SK-N-SH treated with all-trans-retinoic acid at 6 μM for 48 hours (cell line): Measurements from ENCODE around the gene SNHG17.

ENCODE experiments used
- ATAC-seq: fragments of 200-7000 bp; cut with Tn5 transposase; 3 replicates; pipeline ENCODE4 v1.9.1; 2020; ENCODE audit warnings: mild to moderate bottlenecking, moderate library complexity
- ARNTL ChIP-seq: fragments of 450-650 bp; formaldehyde crosslinking; IDR thresholded peaks from 2 replicates; pipeline ENCODE4 v1.5.0; 2020; ENCODE audit warnings: low read depth, mild to moderate bottlenecking, moderate library complexity, borderline replicate concordance
- BACH2 ChIP-seq: fragments of 250-450 bp; sonication (Bioruptor Pico); IDR thresholded peaks from 2 replicates; pipeline ENCODE4 v1.9.0; 2021; ENCODE audit warnings: mild to moderate bottlenecking, borderline replicate concordance
- CSDC2 ChIP-seq: fragments of 250-450 bp; sonication (Bioruptor Pico); IDR thresholded peaks from 2 replicates; pipeline ENCODE4 v1.5.0; 2020; ENCODE audit warnings: mild to moderate bottlenecking, moderate library complexity
- ESRRG ChIP-seq: fragments of 250-450 bp; sonication (Bioruptor Pico); IDR thresholded peaks from 2 replicates; pipeline ENCODE4 v1.6.1; 2021; ENCODE audit warnings: mild to moderate bottlenecking
- GLIS3 ChIP-seq: fragments of 250-450 bp; sonication (Bioruptor Pico); IDR thresholded peaks from 2 replicates; pipeline ENCODE4 v1.5.0; 2020; ENCODE audit warnings: mild to moderate bottlenecking, moderate library complexity
- ISL1 ChIP-seq: fragments of 250-450 bp; sonication (Bioruptor Pico); IDR thresholded peaks from 2 replicates; pipeline ENCODE4 v2.1.2; 2022; ENCODE audit warnings: mild to moderate bottlenecking, moderate library complexity
- OSR1 ChIP-seq: fragments of 250-450 bp; sonication (Bioruptor Pico); IDR thresholded peaks from 2 replicates; pipeline ENCODE4 v1.8.0; 2022; ENCODE audit warnings: moderate library complexity, mild to moderate bottlenecking, inconsistent platforms
- SNAI2 ChIP-seq: fragments of 250-450 bp; sonication (Bioruptor Pico); IDR thresholded peaks from 2 replicates; pipeline ENCODE4 v1.5.0; 2020; ENCODE audit warnings: mild to moderate bottlenecking, moderate library complexity
- TCF4 ChIP-seq: fragments of 250-450 bp; sonication (Bioruptor Pico); IDR thresholded peaks from 2 replicates; pipeline ENCODE4 v1.8.0; 2021; ENCODE audit warnings: mild to moderate bottlenecking, moderate library complexity, borderline replicate concordance
- TOX ChIP-seq: fragments of 250-450 bp; sonication (Bioruptor Pico); IDR thresholded peaks from 2 replicates; pipeline ENCODE4 v1.8.0; 2021; ENCODE audit warnings: mild to moderate bottlenecking, moderate library complexity, borderline replicate concordance
- ZC3H10 ChIP-seq: fragments of 250-450 bp; sonication (Bioruptor Pico); IDR thresholded peaks from 2 replicates; pipeline ENCODE4 v1.5.1; 2021; ENCODE audit warnings: mild to moderate bottlenecking, moderate library complexity
- ZFP3 ChIP-seq: fragments of 250-450 bp; sonication (Bioruptor Pico); IDR thresholded peaks from 2 replicates; pipeline ENCODE4 v1.5.0; 2020; ENCODE audit warnings: mild to moderate bottlenecking, moderate library complexity
- ZFP30 ChIP-seq: fragments of 450-650 bp; formaldehyde crosslinking; IDR thresholded peaks from 2 replicates; pipeline ENCODE4 v1.5.0; 2022; ENCODE audit warnings: mild to moderate bottlenecking, moderate library complexity
- ZNF565 ChIP-seq: fragments of 450-650 bp; formaldehyde crosslinking; conservative IDR thresholded peaks from 2 replicates; pipeline ENCODE4 v1.5.0; 2020; ENCODE audit warnings: low read depth, mild to moderate bottlenecking, moderate library complexity
- ZNF8 ChIP-seq: fragments of 450-650 bp; formaldehyde crosslinking; IDR thresholded peaks from 2 replicates; pipeline ENCODE4 v1.5.0; 2020; ENCODE audit warnings: mild to moderate bottlenecking, moderate library complexity
- TF ChIP-seq, protein P1 (sequence below): fragments of 250-450 bp; sonication (Bioruptor Pico); IDR thresholded peaks from 2 replicates; pipeline ENCODE4 v1.5.0; 2020; ENCODE audit warnings: mild to moderate bottlenecking, moderate library complexity
- TF ChIP-seq, protein P2 (sequence below): fragments of 250-450 bp; sonication (Bioruptor Pico); IDR thresholded peaks from 2 replicates; pipeline ENCODE4 v1.5.1; 2021; ENCODE audit warnings: mild to moderate bottlenecking, moderate library complexity

Gene SNHG17

DNA sequence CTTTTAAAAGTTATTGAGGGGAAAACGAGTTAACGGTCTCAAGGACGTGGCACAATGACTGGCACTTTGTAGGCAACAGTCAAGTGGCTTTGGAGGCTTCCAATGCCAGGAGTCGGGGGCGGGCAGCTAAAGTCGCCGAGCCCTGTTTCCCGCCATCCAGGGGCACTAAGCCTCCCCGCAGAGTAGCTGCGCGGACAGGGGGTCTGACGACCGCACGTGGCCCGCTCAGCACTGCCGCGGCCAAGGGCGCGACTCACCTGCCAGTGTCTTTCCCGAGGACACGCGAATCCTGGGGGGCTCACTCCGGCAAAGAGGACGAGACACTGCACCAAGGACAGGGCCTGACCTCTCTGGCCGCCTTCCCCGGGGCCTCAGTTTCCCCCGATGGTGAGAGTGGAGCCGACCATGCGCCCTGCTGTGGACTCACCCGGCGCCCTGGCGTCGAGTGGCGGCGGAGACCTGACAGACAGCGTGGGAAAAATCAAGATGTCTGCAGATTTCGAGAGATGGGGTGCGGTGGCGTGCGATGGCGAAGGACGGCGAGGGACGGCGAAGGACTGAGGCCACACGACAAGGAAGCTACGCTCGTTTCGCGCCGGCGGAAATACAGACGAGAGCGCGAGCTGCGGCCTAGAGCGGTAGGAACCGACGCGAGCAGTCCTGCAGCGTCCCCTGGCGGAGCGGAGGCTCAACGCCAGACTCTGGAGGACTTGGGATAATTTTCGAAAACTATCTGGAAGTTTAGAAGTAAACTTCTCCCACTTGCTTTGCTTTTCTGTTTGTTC, at the start of gene SNHG17:
SNHG17 (minus strand) TSS at position 559 of the 785 bp plus-strand sequence.
- peak; percentile 86 for ATAC-seq

DNA sequence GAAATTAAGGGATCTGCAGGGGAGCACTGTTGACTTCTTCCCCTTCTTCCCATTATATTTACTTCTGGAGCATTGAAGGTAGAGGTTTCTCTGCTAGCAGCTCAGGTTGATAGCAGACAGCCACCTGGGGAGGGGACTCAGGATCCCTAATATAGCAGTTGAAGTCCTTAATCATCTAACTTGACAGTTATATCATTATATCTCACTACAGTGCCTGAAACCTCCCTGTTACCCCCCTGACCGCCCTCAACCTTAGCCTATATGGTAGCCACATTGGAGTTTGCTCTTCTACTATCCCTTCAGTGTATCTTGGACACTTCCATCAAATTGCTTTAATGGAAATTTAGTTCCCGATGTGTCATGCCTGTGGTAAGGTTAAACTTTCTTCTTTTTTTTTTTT, 44.5 kb upstream of the SNHG17 start:
- no peak for ATAC-seq
- TF ChIP-seq TCF4 (CRISPR knock-in tag) (no peak), ZNF8 (CRISPR knock-in tag) (no peak), ZNF565 (CRISPR knock-in tag) (no peak)
- TF ChIP-seq, protein P1, sequence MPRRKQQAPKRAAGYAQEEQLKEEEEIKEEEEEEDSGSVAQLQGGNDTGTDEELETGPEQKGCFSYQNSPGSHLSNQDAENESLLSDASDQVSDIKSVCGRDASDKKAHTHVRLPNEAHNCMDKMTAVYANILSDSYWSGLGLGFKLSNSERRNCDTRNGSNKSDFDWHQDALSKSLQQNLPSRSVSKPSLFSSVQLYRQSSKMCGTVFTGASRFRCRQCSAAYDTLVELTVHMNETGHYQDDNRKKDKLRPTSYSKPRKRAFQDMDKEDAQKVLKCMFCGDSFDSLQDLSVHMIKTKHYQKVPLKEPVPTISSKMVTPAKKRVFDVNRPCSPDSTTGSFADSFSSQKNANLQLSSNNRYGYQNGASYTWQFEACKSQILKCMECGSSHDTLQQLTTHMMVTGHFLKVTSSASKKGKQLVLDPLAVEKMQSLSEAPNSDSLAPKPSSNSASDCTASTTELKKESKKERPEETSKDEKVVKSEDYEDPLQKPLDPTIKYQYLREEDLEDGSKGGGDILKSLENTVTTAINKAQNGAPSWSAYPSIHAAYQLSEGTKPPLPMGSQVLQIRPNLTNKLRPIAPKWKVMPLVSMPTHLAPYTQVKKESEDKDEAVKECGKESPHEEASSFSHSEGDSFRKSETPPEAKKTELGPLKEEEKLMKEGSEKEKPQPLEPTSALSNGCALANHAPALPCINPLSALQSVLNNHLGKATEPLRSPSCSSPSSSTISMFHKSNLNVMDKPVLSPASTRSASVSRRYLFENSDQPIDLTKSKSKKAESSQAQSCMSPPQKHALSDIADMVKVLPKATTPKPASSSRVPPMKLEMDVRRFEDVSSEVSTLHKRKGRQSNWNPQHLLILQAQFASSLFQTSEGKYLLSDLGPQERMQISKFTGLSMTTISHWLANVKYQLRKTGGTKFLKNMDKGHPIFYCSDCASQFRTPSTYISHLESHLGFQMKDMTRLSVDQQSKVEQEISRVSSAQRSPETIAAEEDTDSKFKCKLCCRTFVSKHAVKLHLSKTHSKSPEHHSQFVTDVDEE (CRISPR knock-in tag) = no peak

More for the DNA sequence above, at the start of gene SNHG17:
- TF ChIP-seq ZFP30 (CRISPR knock-in tag) (no peak), ZFP3 (CRISPR knock-in tag) (peak; percentile 68; the same call in 1 of the 2 replicates), BACH2 (no peak), SNAI2 (CRISPR knock-in tag) (no peak), CSDC2 (CRISPR knock-in tag) (0 out of 2 replicates have a peak, but pooled peaks have one; percentile 74), ZC3H10 (no peak), TOX (CRISPR knock-in tag) (no peak), ISL1 (no peak), ZNF8 (CRISPR knock-in tag) (no peak), GLIS3 (CRISPR knock-in tag) (0 out of 2 replicates have a peak, but pooled peaks have one; percentile 64), ESRRG (CRISPR knock-in tag) (no peak), ARNTL (no peak), TCF4 (CRISPR knock-in tag) (no peak)
- TF ChIP-seq, protein P1 (CRISPR knock-in tag) = peak; percentile 68; the same call in 1 of the 2 replicates
- TF ChIP-seq, protein P2, sequence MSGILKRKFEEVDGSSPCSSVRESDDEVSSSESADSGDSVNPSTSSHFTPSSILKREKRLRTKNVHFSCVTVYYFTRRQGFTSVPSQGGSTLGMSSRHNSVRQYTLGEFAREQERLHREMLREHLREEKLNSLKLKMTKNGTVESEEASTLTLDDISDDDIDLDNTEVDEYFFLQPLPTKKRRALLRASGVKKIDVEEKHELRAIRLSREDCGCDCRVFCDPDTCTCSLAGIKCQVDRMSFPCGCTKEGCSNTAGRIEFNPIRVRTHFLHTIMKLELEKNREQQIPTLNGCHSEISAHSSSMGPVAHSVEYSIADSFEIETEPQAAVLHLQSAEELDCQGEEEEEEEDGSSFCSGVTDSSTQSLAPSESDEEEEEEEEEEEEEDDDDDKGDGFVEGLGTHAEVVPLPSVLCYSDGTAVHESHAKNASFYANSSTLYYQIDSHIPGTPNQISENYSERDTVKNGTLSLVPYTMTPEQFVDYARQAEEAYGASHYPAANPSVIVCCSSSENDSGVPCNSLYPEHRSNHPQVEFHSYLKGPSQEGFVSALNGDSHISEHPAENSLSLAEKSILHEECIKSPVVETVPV = no peak
- TF ChIP-seq, all 23 proteins: peak for 4

DNA sequence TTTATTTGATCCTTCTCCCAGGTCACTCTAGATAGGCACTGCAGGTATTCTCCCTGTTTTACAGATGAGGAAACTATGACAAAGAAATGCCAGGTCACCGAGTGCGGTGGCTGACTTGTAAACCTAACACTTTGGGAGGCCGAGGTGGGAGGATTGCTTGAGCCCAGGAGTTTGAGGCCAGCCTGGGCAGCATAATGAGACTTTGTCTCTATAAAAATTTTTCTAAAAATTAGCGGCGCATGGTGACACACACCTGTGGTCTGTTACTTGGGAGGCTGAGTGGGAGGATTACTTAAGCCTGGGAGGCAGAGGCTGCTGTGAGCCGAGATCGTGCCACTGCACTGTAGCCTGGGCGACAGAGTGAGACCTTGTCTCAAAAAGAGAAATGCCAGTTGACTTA, 42.6 kb upstream of the SNHG17 start:
- TF ChIP-seq CSDC2 (CRISPR knock-in tag) (no peak), OSR1 (CRISPR knock-in tag) (no peak), ZFP3 (CRISPR knock-in tag) (no peak), ZNF565 (CRISPR knock-in tag) (no peak)
- TF ChIP-seq, protein P1 (CRISPR knock-in tag) = no peak
- TF ChIP-seq, protein P2 = no peak
- no peak for ATAC-seq
